Measurements from ENCODE around the gene ZNF236.
A peak's percentile ranks its signal among the peaks of the same experiment; 100 is the strongest.
"Not testable (repeated sequence)": the region's sequence is repeated elsewhere in the genome, so short reads cannot be mapped to it uniquely, and the experiment has no call there.

Gene ZNF236

DNA sequence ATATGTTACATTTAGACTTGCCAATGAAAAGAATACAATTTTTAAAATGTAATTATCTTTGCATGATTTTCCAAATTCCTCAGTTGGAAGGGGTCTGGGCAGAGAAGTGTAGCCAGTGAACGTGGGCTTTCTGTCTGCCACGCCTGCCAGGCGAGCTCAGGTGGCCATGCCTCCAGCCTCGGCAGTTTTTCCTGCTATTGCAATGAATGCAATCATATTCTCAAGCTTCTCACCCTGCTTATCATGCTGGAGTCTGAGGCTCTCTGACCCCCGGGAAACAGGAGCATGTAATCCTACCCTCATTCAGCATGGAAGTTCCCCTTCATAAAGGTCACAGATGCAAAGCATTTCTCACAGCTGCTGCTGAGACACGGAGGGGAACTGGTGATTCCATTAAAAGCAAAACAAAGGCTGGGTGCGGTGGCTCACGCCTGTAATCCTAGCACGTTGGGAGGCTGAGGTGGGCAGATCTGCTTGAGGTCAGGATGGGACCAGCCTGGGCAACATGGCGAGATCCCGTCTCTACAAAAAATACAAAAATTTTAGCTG lies 155.4 kb downstream of the ZNF236 start:
- DNase-seq, result no peak

- no peak for DNase-seq
Observed at GRCh38 chr18:76978616-76979015, 156.3 kb downstream of the ZNF236 start.

DNA sequence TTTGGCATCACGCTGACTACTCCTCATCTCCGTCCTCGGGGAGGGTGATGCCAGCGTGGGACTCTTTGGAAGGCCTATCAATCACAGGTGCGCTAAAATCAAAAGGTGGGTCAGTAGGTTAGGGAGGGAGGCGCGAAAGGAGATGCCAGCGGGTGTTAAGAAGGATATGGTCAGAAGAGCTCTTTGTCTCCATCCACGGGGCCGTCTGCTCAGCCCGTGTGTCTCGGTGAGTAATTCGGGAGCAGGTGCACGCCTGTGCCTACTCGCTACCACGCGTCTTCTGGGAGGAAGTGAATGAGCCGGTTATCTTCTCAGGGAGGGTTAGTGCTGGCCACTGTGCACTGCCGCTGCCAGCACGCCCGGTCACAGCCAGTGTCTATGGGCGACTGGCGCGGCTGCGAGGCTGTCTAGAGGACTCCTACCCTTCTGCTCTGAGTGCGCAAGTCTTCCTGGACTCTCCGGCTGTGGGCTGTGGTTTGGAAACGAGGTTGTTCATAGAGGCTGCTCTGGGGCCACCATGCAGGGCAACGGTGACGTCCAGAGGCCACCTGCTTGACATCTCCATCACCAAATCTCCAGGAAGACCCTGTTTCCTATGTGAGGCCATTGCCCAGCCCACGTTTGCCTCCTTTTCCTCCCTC lies 156.9 kb downstream of the ZNF236 start:
- DNase-seq, result no peak

GRCh38 chr18:76979906-76980305 lies 157.5 kb downstream of the ZNF236 start:
- no peak for DNase-seq

GRCh38 chr18:76980663-76981395 lies 158.5 kb downstream of the ZNF236 start:
- DNase-seq, result no peak

DNA sequence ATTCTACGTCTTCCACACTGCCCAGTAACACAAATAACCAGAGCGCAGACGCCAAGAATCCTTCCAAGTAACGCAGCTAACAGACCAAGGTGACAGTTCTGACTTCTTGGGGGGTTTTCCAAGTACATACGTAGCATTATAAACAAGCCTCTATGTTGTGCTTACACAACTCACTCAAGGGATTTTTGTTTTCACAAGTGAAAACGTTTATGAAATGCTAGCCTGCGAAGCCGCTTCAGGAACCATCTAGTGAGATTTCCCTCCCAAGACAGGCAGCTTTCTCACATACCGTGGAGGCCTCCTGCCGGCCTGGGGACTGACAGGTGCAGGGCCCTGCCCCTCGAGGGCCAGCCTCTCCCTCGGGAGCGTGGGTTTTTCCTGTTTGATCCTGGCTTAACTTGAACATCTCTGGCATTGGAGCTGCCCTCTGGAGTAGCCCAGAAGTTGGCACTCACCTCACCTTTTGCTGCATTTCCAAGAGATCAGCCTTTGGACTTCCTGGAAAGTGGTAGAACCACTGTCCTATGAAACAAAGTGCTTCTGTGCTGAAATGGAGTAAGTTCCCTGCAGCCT lies 159.1 kb downstream of the ZNF236 start:
- no peak for DNase-seq

- no peak for DNase-seq
Observed at GRCh38 chr18:76982038-76982437, 159.7 kb downstream of the ZNF236 start.

DNA sequence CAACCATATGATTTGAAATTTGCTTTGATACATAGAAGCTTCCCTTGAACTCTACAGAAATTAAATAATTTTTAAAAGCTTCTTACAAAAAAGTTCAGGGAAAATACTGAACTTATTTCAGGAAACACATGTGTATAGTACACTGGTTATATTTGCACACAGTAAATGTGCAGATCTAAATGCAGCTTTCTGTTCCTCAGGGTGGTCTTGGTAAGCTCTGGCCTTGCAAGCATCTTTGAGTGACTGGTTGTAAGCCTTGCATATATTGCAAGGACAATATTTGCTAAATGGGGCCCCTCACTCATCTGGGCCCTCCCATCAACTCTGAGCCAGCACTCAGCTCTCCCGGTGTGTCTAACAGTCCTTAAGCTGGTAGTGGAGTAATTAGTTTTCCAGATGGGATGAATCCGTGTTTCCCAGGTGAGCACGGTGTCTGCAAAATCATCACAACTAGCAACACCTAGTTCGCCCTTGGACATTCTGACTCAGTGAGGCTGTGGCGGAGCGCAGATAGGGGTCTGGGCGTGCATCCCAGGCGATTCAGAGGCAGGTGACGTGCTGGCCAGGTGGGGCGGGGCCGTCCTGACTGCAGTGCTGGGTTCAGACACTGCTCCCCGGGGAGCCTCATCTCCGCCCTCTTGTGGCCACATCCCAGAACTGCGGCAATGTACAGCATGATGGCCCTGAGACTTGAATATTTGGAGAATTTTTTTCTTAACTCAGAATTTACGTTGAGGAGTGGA lies 160.7 kb downstream of the ZNF236 start:
- DNase-seq, result peak; percentile 76

DNA sequence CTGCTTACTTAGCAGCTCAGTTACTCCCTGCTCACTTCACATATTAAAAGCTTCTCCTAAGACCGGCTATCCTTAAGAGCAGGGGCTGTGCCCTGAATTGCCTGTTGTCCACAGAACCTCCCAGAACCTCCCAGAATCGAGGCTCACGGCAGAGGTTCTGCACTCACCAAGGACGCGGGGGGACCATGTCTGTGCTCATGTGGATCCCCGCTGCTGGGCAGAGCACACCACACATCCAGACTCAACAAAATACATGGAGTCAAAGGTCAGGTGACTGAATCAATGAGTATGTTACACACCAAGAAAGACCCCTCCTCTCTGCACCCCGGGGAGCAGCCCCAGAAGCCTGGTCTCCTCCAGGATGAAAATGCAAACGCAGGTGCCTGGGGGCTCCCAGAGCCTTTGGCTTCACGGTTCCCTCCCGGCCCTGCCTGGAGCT lies 161.3 kb downstream of the ZNF236 start:
- DNase-seq, result no peak

- DNase-seq, result no peak
Observed at GRCh38 chr18:76984193-76985155, 162.1 kb downstream of the ZNF236 start.

DNA sequence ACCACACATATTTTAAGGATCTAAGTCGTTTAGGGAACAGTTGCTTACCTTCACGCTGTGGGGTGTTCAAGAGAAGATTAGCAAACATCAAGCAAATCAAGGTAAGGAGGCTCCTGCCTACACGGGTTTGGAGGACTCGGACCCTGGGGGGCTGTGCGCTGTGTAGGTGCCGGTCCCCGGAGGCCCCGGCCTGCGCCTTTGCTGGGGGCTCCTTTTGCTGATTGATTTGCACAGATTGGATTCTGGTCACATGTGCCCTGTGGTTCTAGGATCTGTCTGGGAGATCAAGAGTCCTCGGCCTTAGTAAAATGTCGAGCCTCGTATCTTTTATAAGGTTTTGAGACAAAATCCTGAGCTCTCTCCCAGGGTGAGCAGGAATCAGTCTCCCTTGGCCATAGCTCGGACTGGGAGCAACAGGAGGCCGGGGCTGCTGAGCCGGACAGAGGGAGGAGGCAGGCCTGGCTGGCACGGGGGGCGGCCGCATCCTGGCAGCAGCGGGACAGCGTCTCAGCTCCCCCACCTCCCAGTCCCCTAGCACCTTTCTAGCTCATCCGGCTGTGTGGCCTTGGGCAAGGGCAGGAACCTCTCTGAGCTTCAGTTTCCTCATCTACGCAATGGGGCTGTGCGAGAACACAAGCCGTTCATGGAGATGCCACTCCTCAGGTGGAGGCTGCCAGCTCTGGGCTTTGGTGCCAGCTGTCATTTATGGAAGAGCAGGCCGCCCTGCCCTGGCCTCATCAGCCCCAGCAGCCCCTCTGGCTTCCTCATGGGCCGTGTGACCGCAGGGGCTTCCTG lies 163.0 kb downstream of the ZNF236 start:
- DNase-seq, result no peak

GRCh38 chr18:76985951-76986236 lies 163.5 kb downstream of the ZNF236 start:
- DNase-seq, result no peak

DNA sequence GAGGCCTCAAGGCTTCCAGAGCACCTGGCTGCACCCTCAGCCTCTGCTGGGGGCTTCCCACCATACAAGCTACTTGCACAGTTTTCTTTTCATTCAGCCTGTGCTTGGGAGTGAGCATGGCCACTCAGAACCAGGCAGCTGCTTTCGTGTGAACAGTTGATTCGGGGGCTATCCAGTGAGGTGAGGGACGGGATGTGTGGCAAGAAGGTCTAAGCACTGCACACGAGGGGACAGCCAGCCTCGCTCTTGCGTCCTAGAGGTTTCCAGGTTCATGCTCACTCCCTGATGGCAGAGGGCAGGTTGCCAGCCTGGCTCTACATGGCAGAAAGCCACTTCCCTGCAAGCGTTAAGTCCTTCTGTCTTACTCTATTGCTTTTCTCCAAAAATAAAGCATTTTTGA lies 164.0 kb downstream of the ZNF236 start:
- no peak for DNase-seq

GRCh38 chr18:76988031-76988826 lies 165.9 kb downstream of the ZNF236 start:
- no peak for DNase-seq

DNA sequence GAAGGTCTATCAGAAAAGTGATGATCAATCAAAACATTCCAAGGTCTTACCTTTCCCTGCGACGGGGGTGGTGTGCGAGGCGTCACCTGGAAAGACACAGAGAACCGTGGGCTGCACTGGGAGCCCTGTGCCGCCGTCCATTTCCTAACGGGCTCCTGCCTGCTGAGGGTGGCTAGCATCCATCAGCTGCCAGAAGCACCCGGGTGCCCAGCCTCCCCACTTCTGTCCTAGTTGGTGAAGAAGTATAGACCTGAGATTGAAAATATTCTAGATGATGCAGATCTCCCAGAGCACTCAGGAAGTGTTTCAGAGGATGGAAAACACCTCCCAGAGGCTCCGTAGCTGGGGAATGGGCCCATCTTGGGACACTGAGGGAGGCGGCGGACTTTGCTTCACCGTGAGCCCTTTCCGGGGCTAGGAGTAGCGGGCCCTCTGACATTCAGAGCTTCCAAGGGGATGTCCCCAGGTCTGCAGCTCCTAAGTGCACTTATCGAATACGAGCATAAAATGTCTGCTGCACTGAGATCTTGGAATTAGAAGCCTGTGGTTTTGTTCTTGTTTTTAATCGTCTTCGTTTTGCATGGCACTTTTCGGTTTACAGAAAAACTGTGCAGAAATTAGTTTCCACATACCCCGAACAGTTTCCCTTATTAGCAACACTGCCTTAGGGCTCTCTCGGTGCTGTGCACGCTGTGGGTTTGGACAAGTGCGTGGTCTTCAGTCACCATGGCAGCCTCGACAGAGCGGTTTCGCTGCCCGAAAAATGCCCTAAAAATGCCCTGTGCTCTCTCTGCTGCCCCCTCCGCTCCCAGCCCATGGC lies 166.7 kb downstream of the ZNF236 start:
- DNase-seq, result no peak

DNA sequence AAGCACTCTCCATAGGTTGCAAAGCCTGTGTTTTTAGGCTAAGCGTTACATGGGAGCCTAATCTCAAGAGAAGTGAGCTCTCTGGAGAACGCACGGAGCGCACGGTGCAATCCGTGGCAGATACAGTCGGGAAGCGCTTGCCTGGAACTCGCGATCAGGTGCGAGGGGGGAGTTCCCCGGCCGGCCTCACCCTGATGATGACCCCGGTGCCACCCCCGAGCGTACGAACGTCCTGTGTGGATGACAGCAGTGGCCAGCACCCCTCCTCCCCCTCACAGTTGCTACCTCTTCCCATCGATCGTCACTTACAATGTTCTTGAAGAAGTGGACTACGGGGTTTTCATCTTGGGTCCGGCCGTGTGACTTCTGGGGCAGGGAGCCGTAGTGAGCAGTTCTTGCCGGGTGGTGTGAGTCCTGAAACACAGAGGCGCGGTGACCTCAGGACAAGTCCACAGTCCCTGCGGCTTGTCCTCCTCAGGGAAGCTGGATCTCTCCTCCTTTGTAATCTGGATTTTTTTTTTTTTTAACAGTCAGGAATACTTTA lies 167.4 kb downstream of the ZNF236 start:
- no peak for DNase-seq

DNA sequence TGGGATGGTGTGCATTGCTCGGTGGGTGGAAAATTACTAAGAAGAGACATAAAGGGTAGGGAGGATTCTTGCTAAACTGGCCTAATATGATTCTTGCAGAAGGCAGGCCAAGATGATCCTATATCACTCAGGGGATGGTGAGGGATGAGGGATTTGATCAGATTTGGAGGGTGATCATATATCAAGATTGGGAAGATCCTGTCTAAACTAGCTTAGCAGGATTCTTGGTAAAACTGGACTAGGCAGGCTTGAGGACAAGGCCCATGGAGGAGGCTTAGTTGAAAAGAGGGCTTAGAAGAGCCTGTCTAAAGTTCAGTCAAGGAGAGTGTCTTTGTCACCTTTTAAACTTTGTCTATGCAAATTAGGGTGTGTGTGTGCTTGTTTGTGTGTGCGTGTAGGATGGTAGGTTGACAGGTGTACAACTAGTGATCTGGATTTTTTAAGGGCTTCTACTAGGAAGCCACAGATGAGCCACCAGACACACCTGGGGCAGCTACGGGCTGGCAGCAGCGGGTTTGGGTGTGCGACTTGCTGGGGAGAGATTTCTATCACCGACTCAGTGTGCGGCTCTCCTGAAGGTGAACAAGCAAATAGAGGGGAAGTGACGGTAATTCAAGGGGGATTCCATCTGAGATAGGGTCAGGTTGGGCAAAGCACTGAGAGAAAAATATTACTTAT lies 168.1 kb downstream of the ZNF236 start:
- DNase-seq, result not testable (repeated sequence)

GRCh38 chr18:76991021-76991688 lies 168.8 kb downstream of the ZNF236 start:
- no peak for DNase-seq
